Cardiac fibroblast (primary cell): ENCODE measurements around the gene TAPBPL.
A peak's percentile ranks its signal among the peaks of the same experiment; 100 is the strongest.

Source experiments
- DNase-seq, 2 donors: peaks; one replicate each; pipeline versions ENCODE4 v3.0.0 to v3.0.0-alpha.2; 2010; ENCODE audit warnings: low read depth in 2 of 2
- H3K4me3 ChIP-seq, 2 donors: replicated peaks in 1 of 2; 1 replicate in 1 of 2; 2 replicates in 1 of 2; pipeline ENCODE4 v1.5.1; 2011; ENCODE audit warnings: low read depth in 2 of 2, low read length in 2 of 2, mild to moderate bottlenecking in 2 of 2, moderate library complexity in 1 of 2
- CTCF ChIP-seq: IDR thresholded peaks from one replicate; pipeline ENCODE4 v1.5.1; 2011; ENCODE audit warnings: low read depth, mild to moderate bottlenecking, low read length, inconsistent platforms

TAPBPL gene

GRCh38 chr12:6450091-6450868 is 1.6 kb upstream of the TAPBPL start:
- peak overlapping the region; percentile 60 to 65 for H3K4me3 ChIP-seq
- no peak for TF ChIP-seq CTCF
- no peak for DNase-seq

GRCh38 chr12:6450869-6451347 is 934 bp upstream of the TAPBPL start:
- no peak for DNase-seq
- peak overlapping the region; percentile 60 to 65 for H3K4me3 ChIP-seq
- TF ChIP-seq CTCF, result no peak

DNA sequence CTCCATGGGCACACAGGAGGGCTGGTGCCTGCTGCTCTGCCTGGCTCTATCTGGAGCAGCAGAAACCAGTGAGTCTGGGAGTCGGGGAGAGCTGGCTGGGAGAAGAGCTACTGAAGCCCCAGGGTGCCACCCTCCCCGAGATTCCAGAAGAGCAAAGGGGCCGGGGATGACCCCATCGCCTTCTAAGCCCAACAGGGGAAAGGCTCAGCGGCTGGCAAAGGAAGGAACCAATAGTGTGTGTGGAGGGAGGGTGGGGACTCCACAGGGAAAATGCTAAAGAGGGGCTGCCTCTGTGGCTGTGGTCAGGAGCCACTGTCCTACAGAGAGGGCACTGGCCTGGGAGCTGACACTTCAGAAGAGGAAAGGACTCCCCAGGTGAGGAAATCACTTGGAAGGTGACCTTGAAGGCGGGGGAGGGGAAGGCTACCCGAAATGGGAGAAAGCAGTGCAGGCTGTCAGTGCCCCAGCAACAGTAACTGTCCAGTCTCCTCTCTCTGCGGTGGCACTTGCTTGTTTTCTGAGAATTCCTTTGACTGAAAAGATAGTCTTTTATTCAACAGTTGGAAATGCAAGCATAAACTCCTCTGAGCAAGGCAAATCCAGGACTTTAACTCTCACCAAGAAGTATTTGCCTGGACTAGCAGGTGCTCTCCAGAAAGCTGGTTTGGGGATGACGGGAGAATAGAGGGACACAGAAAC is 552 bp downstream of the TAPBPL start:
- DNase-seq, result peak in 1 of 2 donors; percentile 8
- peak overlapping the region; percentile 60 to 65 for H3K4me3 ChIP-seq
- TF ChIP-seq CTCF, result no peak

DNA sequence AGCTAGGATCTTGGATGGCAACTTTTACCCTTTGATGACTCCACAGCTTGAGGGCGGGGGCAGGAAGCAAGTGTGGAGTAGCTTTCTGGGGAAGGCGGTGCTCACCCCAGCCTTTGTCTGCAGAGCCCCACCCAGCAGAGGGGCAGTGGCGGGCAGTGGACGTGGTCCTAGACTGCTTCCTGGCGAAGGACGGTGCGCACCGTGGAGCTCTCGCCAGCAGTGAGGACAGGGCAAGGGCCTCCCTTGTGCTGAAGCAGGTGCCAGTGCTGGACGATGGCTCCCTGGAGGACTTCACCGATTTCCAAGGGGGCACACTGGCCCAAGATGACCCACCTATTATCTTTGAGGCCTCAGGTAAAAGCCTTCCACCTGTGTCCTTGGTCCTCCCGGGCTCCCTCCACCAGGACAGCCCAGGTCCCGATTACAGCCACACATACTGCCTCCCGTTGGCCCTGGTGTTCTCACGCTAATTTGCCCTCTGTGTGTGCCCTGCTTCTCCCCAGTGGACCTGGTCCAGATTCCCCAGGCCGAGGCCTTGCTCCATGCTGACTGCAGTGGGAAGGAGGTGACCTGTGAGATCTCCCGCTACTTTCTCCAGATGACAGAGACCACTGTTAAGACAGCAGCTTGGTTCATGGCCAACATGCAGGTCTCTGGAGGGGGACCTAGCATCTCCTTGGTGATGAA is 1.2 kb downstream of the TAPBPL start:
- no peak for TF ChIP-seq CTCF
- DNase-seq, result no peak
- H3K4me3 ChIP-seq, result peak overlapping the region; percentile 60 to 65

DNA sequence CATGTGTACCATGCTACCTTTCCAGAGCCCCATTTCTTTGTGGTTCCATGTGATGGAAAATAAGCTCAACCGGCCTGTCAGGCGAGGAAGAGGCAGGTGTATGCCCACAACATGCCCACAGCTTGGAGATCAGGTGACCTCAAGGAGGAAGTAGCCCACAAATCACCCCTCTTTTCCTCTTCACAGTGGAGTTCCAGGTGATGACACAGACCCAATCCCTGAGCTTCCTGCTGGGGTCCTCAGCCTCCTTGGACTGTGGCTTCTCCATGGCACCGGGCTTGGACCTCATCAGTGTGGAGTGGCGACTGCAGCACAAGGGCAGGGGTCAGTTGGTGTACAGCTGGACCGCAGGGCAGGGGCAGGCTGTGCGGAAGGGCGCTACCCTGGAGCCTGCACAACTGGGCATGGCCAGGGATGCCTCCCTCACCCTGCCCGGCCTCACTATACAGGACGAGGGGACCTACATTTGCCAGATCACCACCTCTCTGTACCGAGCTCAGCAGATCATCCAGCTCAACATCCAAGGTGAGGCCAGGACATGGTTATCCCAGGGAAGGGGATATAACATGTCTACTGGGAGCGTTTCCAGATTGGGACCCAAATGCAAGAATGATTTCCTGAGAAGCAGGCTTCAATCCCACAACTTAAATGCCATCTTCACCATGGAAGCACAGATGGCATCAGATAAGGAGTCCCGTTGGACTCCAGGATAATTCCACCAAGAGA is 5.5 kb downstream of the TAPBPL start:
- DNase-seq, result no peak
- TF ChIP-seq CTCF, result no peak
- no peak overlapping the region for H3K4me3 ChIP-seq

- TF ChIP-seq CTCF, result no peak
- no peak overlapping the region for H3K4me3 ChIP-seq
- DNase-seq, result no peak
Measured at GRCh38 chr12:6458281-6459003, 6.6 kb downstream of the TAPBPL start.
